HFFc6 (cell line): ENCODE results near the gene BYSL. TPM values are rescaled to one million over a fixed set of nuclear protein-coding genes. Genes with fewer than 3 reads are reported as not detected.
"Not testable (repeated sequence)": the region's sequence is repeated elsewhere in the genome, so short reads cannot be mapped to it uniquely, and the experiment has no call there.

ENCODE experiments used
- DNase-seq: peaks from one replicate; pipeline ENCODE4 v3.0.0-alpha.2; 2018
- H3K27ac Mint-ChIP-seq: 2 replicates; pipeline ENCODE4 v1.8.0; 2020; ENCODE audit warnings: mild to moderate bottlenecking, mixed read lengths
- H3K27me3 Mint-ChIP-seq: 2 replicates; pipeline ENCODE4 v1.8.0; 2021; ENCODE audit warnings: mild to moderate bottlenecking, moderate library complexity, mixed read lengths; ENCODE audit not compliant: insufficient read depth
- H3K36me3 Mint-ChIP-seq: 2 replicates; pipeline ENCODE4 v1.8.0; 2021; ENCODE audit warnings: low read depth, mixed read lengths
- H3K4me1 Mint-ChIP-seq: 2 replicates; pipeline ENCODE4 v1.8.0; 2020; ENCODE audit warnings: low read depth, mixed read lengths
- H3K4me3 Mint-ChIP-seq: 2 replicates; pipeline ENCODE4 v1.8.0; 2020; ENCODE audit warnings: mild to moderate bottlenecking, moderate library complexity, mixed read lengths
- H3K9me3 Mint-ChIP-seq: 2 replicates; pipeline ENCODE4 v1.8.0; 2020; ENCODE audit warnings: mild to moderate bottlenecking, mixed read lengths
- total RNA-seq, 6 experiments: library from RNA; stranded (reverse); fragmentation: NEBNext Ultra II Directional; extraction: Animal tissue kit (Norgen Biotek cat#: 25700); gene quantifications; 2 replicates in 1 of 6; 3 replicates in 5 of 6; pipeline ENCODE4 v1.2.3, GENCODE V29; 2021
- TF ChIP-seq, protein P1 (sequence below): fragments of 200-600 bp; sonication (generic); IDR thresholded peaks from 2 replicates; pipeline ENCODE4 v1.5.0; 2021; ENCODE audit warnings: antibody characterized with exemption, mild to moderate bottlenecking

The BYSL gene
- total RNA-seq, 6 experiments from 2014 or later: 32.3 to 44.3 (median 33.5) TPM

GRCh38 chr6:41942067-41942851 is 21.0 kb downstream of the BYSL start:
- Mint-ChIP-seq H3K4me3 (peak overlapping the region; percentile 86), H3K27me3 (no peaks in the 10 kb centered on the region; the same call in 1 of the 2 replicates), H3K36me3 (no peaks in the 10 kb centered on the region), H3K9me3 (no peaks in the 10 kb centered on the region), H3K27ac (peak overlapping the region; percentile 85), H3K4me1 (peaks cover 41% of the 10 kb centered on the region)
- no peak for DNase-seq
- TF ChIP-seq, protein P1, sequence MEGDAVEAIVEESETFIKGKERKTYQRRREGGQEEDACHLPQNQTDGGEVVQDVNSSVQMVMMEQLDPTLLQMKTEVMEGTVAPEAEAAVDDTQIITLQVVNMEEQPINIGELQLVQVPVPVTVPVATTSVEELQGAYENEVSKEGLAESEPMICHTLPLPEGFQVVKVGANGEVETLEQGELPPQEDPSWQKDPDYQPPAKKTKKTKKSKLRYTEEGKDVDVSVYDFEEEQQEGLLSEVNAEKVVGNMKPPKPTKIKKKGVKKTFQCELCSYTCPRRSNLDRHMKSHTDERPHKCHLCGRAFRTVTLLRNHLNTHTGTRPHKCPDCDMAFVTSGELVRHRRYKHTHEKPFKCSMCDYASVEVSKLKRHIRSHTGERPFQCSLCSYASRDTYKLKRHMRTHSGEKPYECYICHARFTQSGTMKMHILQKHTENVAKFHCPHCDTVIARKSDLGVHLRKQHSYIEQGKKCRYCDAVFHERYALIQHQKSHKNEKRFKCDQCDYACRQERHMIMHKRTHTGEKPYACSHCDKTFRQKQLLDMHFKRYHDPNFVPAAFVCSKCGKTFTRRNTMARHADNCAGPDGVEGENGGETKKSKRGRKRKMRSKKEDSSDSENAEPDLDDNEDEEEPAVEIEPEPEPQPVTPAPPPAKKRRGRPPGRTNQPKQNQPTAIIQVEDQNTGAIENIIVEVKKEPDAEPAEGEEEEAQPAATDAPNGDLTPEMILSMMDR: no peak

DNA sequence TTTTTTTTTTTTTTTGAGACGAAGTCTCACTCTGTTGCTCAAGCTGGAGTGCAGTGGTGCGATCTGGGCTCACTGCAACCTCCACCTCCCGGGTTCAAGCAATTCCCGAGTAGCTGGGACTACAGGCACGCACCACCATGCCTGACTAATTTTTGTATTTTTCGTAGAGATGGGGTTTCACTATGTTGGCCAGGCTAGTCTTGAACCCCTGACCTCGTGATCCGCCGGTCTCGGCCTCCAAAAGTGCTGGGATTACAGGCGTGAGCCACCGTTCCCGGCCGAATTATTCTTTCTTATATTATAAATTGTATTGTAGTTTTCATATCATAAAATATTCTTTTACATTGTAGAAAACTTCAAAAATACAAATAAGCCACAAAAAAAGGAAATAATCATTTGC is 21.6 kb downstream of the BYSL start:
- not testable (repeated sequence) for H3K36me3 Mint-ChIP-seq, H3K27ac Mint-ChIP-seq, H3K27me3 Mint-ChIP-seq, DNase-seq, H3K9me3 Mint-ChIP-seq, H3K4me3 Mint-ChIP-seq
- H3K4me1 Mint-ChIP-seq: peaks cover 35% of the 10 kb centered on the region

- Mint-ChIP-seq H3K27ac (no peak overlapping the region), H3K4me3 (no peak overlapping the region), H3K36me3 (no peaks in the 10 kb centered on the region), H3K27me3 (peaks cover 4% of the 10 kb centered on the region; the same call in 1 of the 2 replicates), H3K4me1 (peaks cover 29% of the 10 kb centered on the region), H3K9me3 (no peaks in the 10 kb centered on the region)
- TF ChIP-seq, protein P1: no peak
- no peak for DNase-seq
Observed at GRCh38 chr6:41943456-41943855, 22.2 kb downstream of the BYSL start.

- TF ChIP-seq, protein P1: no peak
- H3K27me3 Mint-ChIP-seq: peaks cover 10% of the 10 kb centered on the region
- no peak overlapping the region for H3K27ac Mint-ChIP-seq
- H3K4me3 Mint-ChIP-seq: no peak overlapping the region
- H3K4me1 Mint-ChIP-seq: peaks cover under 1% of the 10 kb centered on the region; the same call in 1 of the 2 replicates
- no peak for DNase-seq
- H3K9me3 Mint-ChIP-seq: no peaks in the 10 kb centered on the region
- no peaks in the 10 kb centered on the region for H3K36me3 Mint-ChIP-seq
Observed at GRCh38 chr6:41947581-41948220, 26.4 kb downstream of the BYSL start.

DNA sequence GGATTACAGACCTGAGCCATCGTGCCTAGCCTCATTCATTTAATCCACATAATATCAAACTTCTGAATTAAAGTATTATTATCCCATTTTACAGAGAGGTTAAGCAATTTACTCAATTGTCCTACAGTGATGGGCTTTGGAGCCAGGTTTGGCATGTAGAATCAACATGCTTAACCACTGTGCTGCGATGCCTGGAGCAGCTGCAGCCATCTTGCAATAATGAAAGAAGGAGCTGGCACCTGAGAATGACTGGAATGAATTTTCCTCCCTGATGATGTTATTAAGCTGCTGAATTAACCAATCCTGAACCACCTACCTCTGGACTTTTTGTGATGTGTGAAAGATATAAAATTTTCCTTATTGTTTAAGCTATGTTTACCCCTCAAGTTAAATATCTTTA is 33.4 kb downstream of the BYSL start:
- DNase-seq: no peak
- Mint-ChIP-seq H3K4me1 (no peaks in the 10 kb centered on the region; the same call in 1 of the 2 replicates), H3K4me3 (no peak overlapping the region), H3K9me3 (no peaks in the 10 kb centered on the region), H3K36me3 (no peaks in the 10 kb centered on the region), H3K27ac (no peak overlapping the region), H3K27me3 (peaks cover 6% of the 10 kb centered on the region)
- TF ChIP-seq, protein P1: no peak

GRCh38 chr6:41955412-41955811 is 34.1 kb downstream of the BYSL start:
- no peak overlapping the region for H3K27ac Mint-ChIP-seq
- TF ChIP-seq, protein P1: no peak
- H3K4me3 Mint-ChIP-seq: no peak overlapping the region
- no peaks in the 10 kb centered on the region for H3K9me3 Mint-ChIP-seq
- no peaks in the 10 kb centered on the region; the same call in 1 of the 2 replicates for H3K4me1 Mint-ChIP-seq
- no peaks in the 10 kb centered on the region for H3K36me3 Mint-ChIP-seq
- peaks cover 8% of the 10 kb centered on the region for H3K27me3 Mint-ChIP-seq
- no peak for DNase-seq
